ENCODE results near the gene NOS3.

DNA sequence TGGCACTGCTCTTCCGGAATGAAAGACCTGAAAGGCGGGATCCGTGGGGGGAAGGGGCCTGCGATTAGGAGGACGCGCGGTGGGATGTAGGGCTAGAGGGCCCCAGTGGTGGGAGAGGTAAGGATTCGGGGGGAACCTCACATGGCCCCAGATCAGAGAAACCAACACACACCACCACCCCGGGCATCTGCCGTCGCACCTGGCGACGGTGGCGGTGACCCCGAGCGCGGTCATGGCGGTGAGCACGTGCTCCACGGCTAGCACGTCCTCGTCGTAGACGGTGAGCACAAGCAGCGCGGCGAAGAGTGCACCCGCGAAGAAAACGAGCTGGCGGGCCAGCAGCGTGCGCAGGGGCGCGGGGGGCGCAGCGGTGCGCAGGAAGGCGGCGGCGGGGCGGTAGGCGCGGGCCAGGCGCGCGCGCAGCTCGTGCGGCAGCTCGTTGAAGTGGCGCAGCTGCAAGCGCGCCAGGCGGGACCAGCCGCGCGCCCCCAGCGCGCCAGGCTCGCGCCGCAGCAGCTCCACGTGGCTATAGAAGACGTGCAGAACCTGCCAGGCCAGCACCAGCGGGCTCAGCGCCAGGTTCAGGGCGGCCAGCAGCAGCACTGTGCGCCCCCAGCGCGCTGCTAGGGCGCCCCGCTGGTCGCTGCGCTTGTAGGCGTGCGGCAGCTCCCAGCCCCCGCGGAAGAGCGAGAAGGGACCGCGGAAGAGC is 27.8 kb downstream of the NOS3 start:
- TF ChIP-seq EZH2 (IDR thresholded peaks at IDR 0.05; ENCODE audit: insufficient read depth, poor library complexity, severe bottlenecking) (no peak), EZH2phosphoT487 (IDR thresholded peaks at IDR 0.05; ENCODE audit: insufficient read depth, low read depth) (no peak)

All from GM23248 (cell line).